CD4-positive, alpha-beta T cell (primary cell): ENCODE data around the gene HOPX. TPM values are rescaled to one million over a fixed set of nuclear protein-coding genes. Genes with fewer than 3 reads are reported as not detected.

ENCODE experiments used
- ATAC-seq: fragments of 200-7000 bp; cut with Tn5 transposase; one replicate; pipeline ENCODE4 v1.10.0; 2022; ENCODE audit warnings: mild to moderate bottlenecking; ENCODE audit not compliant: poor library complexity
- CTCF ChIA-PET: fragments of 350-600 bp; sonication (Branson Sonifier 250); formaldehyde crosslinking; loops from one replicate; lab custom pipeline; 2021; ENCODE audit warnings: antibody characterized with exemption, inconsistent platforms; lab: Charles Lee
- POLR2A ChIA-PET: fragments of 350-600 bp; sonication (Branson Sonifier 250); formaldehyde crosslinking; loops from one replicate; lab custom pipeline; 2021; ENCODE audit warnings: antibody characterized with exemption, inconsistent platforms; lab: Charles Lee
- DNase-seq, 14 experiments: peaks; one replicate each; pipeline ENCODE4 v3.0.0-alpha.2; 2013 to 2020; ENCODE audit warnings: mixed read lengths in 2 of 14
- H3K27ac ChIP-seq, 2 donors: one replicate each; pipeline versions ENCODE4 v1.5.1 to v1.7.0; 2013; ENCODE audit warnings: low read length in 2 of 2, low read depth in 1 of 2, mild to moderate bottlenecking in 1 of 2
- H3K27me3 ChIP-seq, 2 experiments: 1 replicate in 1 of 2; 2 replicates in 1 of 2; pipeline versions ENCODE4 v1.6.1 to v1.7.0; 2013; ENCODE audit warnings: low read length in 2 of 2, control low read depth in 1 of 2, mild to moderate bottlenecking in 1 of 2, moderate library complexity in 1 of 2; ENCODE audit not compliant: insufficient read depth in 2 of 2, control insufficient read depth in 1 of 2
- H3K36me3 ChIP-seq: one replicate; pipeline ENCODE4 v1.6.1; 2013; ENCODE audit warnings: low read length, control low read depth; ENCODE audit not compliant: insufficient read depth
- H3K4me1 ChIP-seq: one replicate; pipeline ENCODE4 v1.6.1; 2013; ENCODE audit warnings: low read length, control low read depth; ENCODE audit not compliant: insufficient read depth
- H3K4me3 ChIP-seq: one replicate; pipeline ENCODE4 v1.5.1; 2013; ENCODE audit warnings: mild to moderate bottlenecking, low read length, moderate library complexity
- H3K9me3 ChIP-seq, 2 experiments: 1 replicate in 1 of 2; 2 replicates in 1 of 2; pipeline versions ENCODE4 v1.6.1 to v1.7.0; 2013; ENCODE audit warnings: low read length in 2 of 2, mild to moderate bottlenecking in 2 of 2, control low read depth in 1 of 2, moderate library complexity in 1 of 2; ENCODE audit not compliant: control insufficient read depth in 1 of 2, insufficient read depth in 1 of 2
- H3K27ac Mint-ChIP-seq: one replicate; pipeline ENCODE4 v1.8.0; 2020; ENCODE audit warnings: mixed read lengths
- H3K27me3 Mint-ChIP-seq: one replicate; pipeline ENCODE4 v1.8.0; 2021; ENCODE audit warnings: mixed read lengths
- H3K36me3 Mint-ChIP-seq: one replicate; pipeline ENCODE4 v1.8.0; 2021; ENCODE audit warnings: low read depth, mixed read lengths
- H3K4me1 Mint-ChIP-seq: one replicate; pipeline ENCODE4 v1.8.0; 2021; ENCODE audit warnings: low read depth, mixed read lengths
- H3K4me3 Mint-ChIP-seq: one replicate; pipeline ENCODE4 v1.8.0; 2020; ENCODE audit warnings: mild to moderate bottlenecking, mixed read lengths
- H3K9me3 Mint-ChIP-seq: one replicate; pipeline ENCODE4 v1.8.0; 2020; ENCODE audit warnings: mixed read lengths
- CTCF ChIP-seq: fragments of 200-600 bp; IDR thresholded peaks from one replicate; pipeline ENCODE4 v1.8.0; 2022; ENCODE audit warnings: antibody characterized with exemption, mild to moderate bottlenecking
- intact Hi-C, 2 experiments: fragments of 100-400 bp; cut with DNase I in 1 of 2; cut with micrococcal nuclease in 1 of 2; formaldehyde crosslinking; loops; one replicate each; pipeline versions ENCODE4 v1.15.1 to v1.9.0; 2023 to 2025; cut with DNase I, micrococcal nuclease
- total RNA-seq, 174 experiments: library from RNA in 2 of 174; stranded (reverse) in 2 of 174; gene quantifications; one replicate each; pipeline ENCODE4 v1.2.3 and lab custom pipeline; 2021 to 2026

Gene HOPX
- total RNA-seq, 2 experiments from 2014 or later: 4.3 to 5.9 TPM

GRCh38 chr4:56686537-56687231 is 5.6 kb upstream of the HOPX start:
- Histone ChIP-seq H3K9me3 (no peaks in the 10 kb centered on the region), H3K27me3 (no peaks in the 10 kb centered on the region), H3K4me1 (peaks cover under 1% of the 10 kb centered on the region), H3K27ac (no peak overlapping the region), H3K4me3 (no peak overlapping the region), H3K36me3 (no peaks in the 10 kb centered on the region)
- DNase-seq (no peak), ATAC-seq (no peak)
- CTCF ChIA-PET: no interaction called here
- no peak for TF ChIP-seq CTCF
- intact Hi-C loops: loop anchor here in 1 of 2 experiments (10.0 kb wide), 1 partner anchor 68 kb away; no protein-coding TSS in a partner anchor
- H3K36me3 Mint-ChIP-seq: no peaks in the 10 kb centered on the region
- H3K9me3 Mint-ChIP-seq: no peaks in the 10 kb centered on the region
- no peak overlapping the region for H3K27ac Mint-ChIP-seq
- H3K4me3 Mint-ChIP-seq: no peak overlapping the region
- H3K27me3 Mint-ChIP-seq: peaks cover 20% of the 10 kb centered on the region
- H3K4me1 Mint-ChIP-seq: peaks cover 5% of the 10 kb centered on the region
- POLR2A ChIA-PET: no interaction called here

- no peaks in the 10 kb centered on the region for H3K36me3 Mint-ChIP-seq
- Histone ChIP-seq H3K4me1 (peaks cover 9% of the 10 kb centered on the region), H3K27me3 (no peaks in the 10 kb centered on the region), H3K27ac (no peak overlapping the region), H3K36me3 (no peaks in the 10 kb centered on the region), H3K4me3 (no peak overlapping the region), H3K9me3 (no peaks in the 10 kb centered on the region)
- CTCF ChIA-PET: interaction anchor here (1.2 kb wide), 1 partner anchor 37 kb away, joined by 3 read pairs; no protein-coding TSS in a partner anchor
- intact Hi-C loops: loop anchor here in 1 of 2 experiments (10.0 kb wide), 1 partner anchor 70 kb away; no protein-coding TSS in a partner anchor
- POLR2A ChIA-PET: no interaction called here
- H3K4me1 Mint-ChIP-seq: peaks cover 16% of the 10 kb centered on the region
- no peak overlapping the region for H3K27ac Mint-ChIP-seq
- TF ChIP-seq CTCF: no peak
- no peak for ATAC-seq
- H3K27me3 Mint-ChIP-seq: peaks cover 23% of the 10 kb centered on the region
- no peak overlapping the region for H3K4me3 Mint-ChIP-seq
- DNase-seq: no peak
- no peaks in the 10 kb centered on the region for H3K9me3 Mint-ChIP-seq
Observed at GRCh38 chr4:56684320-56685050, 3.4 kb upstream of the HOPX start.

- no peaks in the 10 kb centered on the region for H3K9me3 Mint-ChIP-seq
- H3K27me3 ChIP-seq: no peaks in the 10 kb centered on the region
- intact Hi-C loops: loop anchor here in 1 of 2 experiments (10.0 kb wide), 1 partner anchor 71 kb away; no protein-coding TSS in a partner anchor
- DNase-seq: no peak
- H3K4me3 Mint-ChIP-seq: no peak overlapping the region
- H3K4me1 Mint-ChIP-seq: peaks cover 16% of the 10 kb centered on the region
- H3K36me3 Mint-ChIP-seq: no peaks in the 10 kb centered on the region
- H3K4me3 ChIP-seq: no peak overlapping the region
- no peak overlapping the region for H3K27ac ChIP-seq
- H3K4me1 ChIP-seq: peaks cover 9% of the 10 kb centered on the region
- ATAC-seq: no peak
- ChIA-PET CTCF (interaction anchor here (1.2 kb wide), 1 partner anchor 36 kb away, joined by 3 read pairs; no protein-coding TSS in a partner anchor), POLR2A (no interaction called here)
- no peak overlapping the region for H3K27ac Mint-ChIP-seq
- peaks cover 23% of the 10 kb centered on the region for H3K27me3 Mint-ChIP-seq
- H3K9me3 ChIP-seq: no peaks in the 10 kb centered on the region
- H3K36me3 ChIP-seq: no peaks in the 10 kb centered on the region
- TF ChIP-seq CTCF: no peak
Observed at GRCh38 chr4:56683455-56683854, 2.4 kb upstream of the HOPX start.
